ENCODE results near the gene PHETA1.
"Not testable (repeated sequence)": the region's sequence is repeated elsewhere in the genome, so short reads cannot be mapped to it uniquely, and the experiment has no call there.

DNA sequence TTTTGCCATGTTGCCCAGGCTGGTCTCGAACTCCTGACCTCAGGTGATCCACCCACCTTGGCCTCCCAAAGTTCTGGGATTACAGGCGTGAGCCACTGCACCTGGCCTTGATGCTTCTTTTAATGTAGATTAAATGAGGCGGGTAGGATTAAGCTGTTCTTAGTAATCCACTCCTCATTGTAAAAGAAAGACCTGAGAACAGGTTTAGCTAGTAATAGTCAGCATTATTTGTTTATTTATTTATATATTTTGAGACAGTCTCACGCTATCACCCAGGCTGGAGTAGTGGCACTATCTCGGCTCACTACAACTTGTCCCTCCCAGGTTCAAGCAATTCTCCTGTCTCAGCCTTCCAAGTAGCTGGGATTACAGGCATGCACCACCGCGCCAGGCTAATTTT lies 27.4 kb upstream of the PHETA1 start:
- TF ChIP-seq CHD2 (IDR thresholded peaks at IDR 0.05; ENCODE audit: borderline replicate concordance, low read depth, low read length); POLR2AphosphoS5 (IDR thresholded peaks at IDR 0.05; ENCODE audit: low read length); JUND (IDR thresholded peaks at IDR 0.05; ENCODE audit: low read depth, low read length); GABPA (IDR thresholded peaks at IDR 0.05; ENCODE audit: low read depth); LARP7 (IDR thresholded peaks at IDR 0.05); NR2C1 (IDR thresholded peaks at IDR 0.05); MXI1 (IDR thresholded peaks at IDR 0.05; ENCODE audit: low read depth, low read length); JUNB (IDR thresholded peaks at IDR 0.05); SUPT20H (IDR thresholded peaks at IDR 0.05; ENCODE audit: borderline replicate concordance, control insufficient read depth, low read depth, low read length): not testable (repeated sequence)
- TF ChIP-seq, protein P1, sequence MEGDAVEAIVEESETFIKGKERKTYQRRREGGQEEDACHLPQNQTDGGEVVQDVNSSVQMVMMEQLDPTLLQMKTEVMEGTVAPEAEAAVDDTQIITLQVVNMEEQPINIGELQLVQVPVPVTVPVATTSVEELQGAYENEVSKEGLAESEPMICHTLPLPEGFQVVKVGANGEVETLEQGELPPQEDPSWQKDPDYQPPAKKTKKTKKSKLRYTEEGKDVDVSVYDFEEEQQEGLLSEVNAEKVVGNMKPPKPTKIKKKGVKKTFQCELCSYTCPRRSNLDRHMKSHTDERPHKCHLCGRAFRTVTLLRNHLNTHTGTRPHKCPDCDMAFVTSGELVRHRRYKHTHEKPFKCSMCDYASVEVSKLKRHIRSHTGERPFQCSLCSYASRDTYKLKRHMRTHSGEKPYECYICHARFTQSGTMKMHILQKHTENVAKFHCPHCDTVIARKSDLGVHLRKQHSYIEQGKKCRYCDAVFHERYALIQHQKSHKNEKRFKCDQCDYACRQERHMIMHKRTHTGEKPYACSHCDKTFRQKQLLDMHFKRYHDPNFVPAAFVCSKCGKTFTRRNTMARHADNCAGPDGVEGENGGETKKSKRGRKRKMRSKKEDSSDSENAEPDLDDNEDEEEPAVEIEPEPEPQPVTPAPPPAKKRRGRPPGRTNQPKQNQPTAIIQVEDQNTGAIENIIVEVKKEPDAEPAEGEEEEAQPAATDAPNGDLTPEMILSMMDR (IDR thresholded peaks at IDR 0.05 in 2 of 3, conservative IDR thresholded peaks at IDR 0.05 in 1 of 3; ENCODE audit: control insufficient read depth in 2 of 3, extremely low read depth in 1 of 3, insufficient read depth in 1 of 3, low read depth in 3 of 3, low read length in 3 of 3), result not testable (repeated sequence)
- TF ChIP-seq, protein P2, sequence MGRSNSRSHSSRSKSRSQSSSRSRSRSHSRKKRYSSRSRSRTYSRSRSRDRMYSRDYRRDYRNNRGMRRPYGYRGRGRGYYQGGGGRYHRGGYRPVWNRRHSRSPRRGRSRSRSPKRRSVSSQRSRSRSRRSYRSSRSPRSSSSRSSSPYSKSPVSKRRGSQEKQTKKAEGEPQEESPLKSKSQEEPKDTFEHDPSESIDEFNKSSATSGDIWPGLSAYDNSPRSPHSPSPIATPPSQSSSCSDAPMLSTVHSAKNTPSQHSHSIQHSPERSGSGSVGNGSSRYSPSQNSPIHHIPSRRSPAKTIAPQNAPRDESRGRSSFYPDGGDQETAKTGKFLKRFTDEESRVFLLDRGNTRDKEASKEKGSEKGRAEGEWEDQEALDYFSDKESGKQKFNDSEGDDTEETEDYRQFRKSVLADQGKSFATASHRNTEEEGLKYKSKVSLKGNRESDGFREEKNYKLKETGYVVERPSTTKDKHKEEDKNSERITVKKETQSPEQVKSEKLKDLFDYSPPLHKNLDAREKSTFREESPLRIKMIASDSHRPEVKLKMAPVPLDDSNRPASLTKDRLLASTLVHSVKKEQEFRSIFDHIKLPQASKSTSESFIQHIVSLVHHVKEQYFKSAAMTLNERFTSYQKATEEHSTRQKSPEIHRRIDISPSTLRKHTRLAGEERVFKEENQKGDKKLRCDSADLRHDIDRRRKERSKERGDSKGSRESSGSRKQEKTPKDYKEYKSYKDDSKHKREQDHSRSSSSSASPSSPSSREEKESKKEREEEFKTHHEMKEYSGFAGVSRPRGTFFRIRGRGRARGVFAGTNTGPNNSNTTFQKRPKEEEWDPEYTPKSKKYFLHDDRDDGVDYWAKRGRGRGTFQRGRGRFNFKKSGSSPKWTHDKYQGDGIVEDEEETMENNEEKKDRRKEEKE (IDR thresholded peaks at IDR 0.05), result not testable (repeated sequence)
- TF ChIP-seq, protein P3, sequence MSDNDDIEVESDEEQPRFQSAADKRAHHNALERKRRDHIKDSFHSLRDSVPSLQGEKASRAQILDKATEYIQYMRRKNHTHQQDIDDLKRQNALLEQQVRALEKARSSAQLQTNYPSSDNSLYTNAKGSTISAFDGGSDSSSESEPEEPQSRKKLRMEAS (IDR thresholded peaks at IDR 0.05; ENCODE audit: low read depth, low read length), result not testable (repeated sequence)
- TF ChIP-seq, protein P4, sequence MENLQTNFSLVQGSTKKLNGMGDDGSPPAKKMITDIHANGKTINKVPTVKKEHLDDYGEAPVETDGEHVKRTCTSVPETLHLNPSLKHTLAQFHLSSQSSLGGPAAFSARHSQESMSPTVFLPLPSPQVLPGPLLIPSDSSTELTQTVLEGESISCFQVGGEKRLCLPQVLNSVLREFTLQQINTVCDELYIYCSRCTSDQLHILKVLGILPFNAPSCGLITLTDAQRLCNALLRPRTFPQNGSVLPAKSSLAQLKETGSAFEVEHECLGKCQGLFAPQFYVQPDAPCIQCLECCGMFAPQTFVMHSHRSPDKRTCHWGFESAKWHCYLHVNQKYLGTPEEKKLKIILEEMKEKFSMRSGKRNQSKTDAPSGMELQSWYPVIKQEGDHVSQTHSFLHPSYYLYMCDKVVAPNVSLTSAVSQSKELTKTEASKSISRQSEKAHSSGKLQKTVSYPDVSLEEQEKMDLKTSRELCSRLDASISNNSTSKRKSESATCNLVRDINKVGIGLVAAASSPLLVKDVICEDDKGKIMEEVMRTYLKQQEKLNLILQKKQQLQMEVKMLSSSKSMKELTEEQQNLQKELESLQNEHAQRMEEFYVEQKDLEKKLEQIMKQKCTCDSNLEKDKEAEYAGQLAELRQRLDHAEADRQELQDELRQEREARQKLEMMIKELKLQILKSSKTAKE (IDR thresholded peaks at IDR 0.05; ENCODE audit: low read depth, poor library complexity, severe bottlenecking), result not testable (repeated sequence)
- TF ChIP-seq, protein P5, sequence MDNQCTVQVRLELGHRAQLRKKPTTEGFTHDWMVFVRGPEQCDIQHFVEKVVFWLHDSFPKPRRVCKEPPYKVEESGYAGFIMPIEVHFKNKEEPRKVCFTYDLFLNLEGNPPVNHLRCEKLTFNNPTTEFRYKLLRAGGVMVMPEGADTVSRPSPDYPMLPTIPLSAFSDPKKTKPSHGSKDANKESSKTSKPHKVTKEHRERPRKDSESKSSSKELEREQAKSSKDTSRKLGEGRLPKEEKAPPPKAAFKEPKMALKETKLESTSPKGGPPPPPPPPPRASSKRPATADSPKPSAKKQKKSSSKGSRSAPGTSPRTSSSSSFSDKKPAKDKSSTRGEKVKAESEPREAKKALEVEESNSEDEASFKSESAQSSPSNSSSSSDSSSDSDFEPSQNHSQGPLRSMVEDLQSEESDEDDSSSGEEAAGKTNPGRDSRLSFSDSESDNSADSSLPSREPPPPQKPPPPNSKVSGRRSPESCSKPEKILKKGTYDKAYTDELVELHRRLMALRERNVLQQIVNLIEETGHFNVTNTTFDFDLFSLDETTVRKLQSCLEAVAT (IDR thresholded peaks at IDR 0.05), result not testable (repeated sequence)

Data from GM12878 (cell line).